Neuronal stem cell (in vitro differentiated cells): Measurements from ENCODE around the gene VSIG10L. TPM values are rescaled to one million over a fixed set of nuclear protein-coding genes. Genes with fewer than 3 reads are reported as not detected.

Source experiments
- DNase-seq: peaks from one replicate; pipeline ENCODE4 v3.0.0-alpha.2; 2013; ENCODE audit warnings: low spot score
- H2AFZ ChIP-seq: one replicate; pipeline ENCODE4 v1.6.1; 2013; ENCODE audit warnings: mild to moderate bottlenecking, low read length, inconsistent platforms
- H2AK5ac ChIP-seq: 2 replicates; pipeline ENCODE4 v1.6.1; 2013; ENCODE audit warnings: low read depth, mild to moderate bottlenecking, inconsistent platforms, low read length, moderate library complexity, mixed read lengths
- H2BK120ac ChIP-seq: 2 replicates; pipeline ENCODE4 v1.6.1; 2013; ENCODE audit warnings: low read depth, mild to moderate bottlenecking, inconsistent platforms, low read length, moderate library complexity, mixed read lengths
- H2BK12ac ChIP-seq: one replicate; pipeline ENCODE4 v1.6.1; 2013; ENCODE audit warnings: low read length, inconsistent platforms
- H2BK15ac ChIP-seq: 2 replicates; pipeline ENCODE4 v1.6.1; 2013; ENCODE audit warnings: mild to moderate bottlenecking, low read length, inconsistent platforms, mixed read lengths
- H2BK5ac ChIP-seq: one replicate; pipeline ENCODE4 v1.6.1; 2013; ENCODE audit warnings: inconsistent platforms, mild to moderate bottlenecking, low read length, moderate library complexity
- H3K14ac ChIP-seq: one replicate; pipeline ENCODE4 v1.6.1; 2013; ENCODE audit warnings: low read length, inconsistent platforms
- H3K18ac ChIP-seq: 2 replicates; pipeline ENCODE4 v1.6.1; 2013; ENCODE audit warnings: low read length, inconsistent platforms
- H3K23ac ChIP-seq: 2 replicates; pipeline ENCODE4 v1.6.1; 2013; ENCODE audit warnings: low read depth, mild to moderate bottlenecking, mixed read lengths, low read length, inconsistent platforms; ENCODE audit not compliant: poor library complexity
- H3K27ac ChIP-seq: replicated peaks from 3 replicates; pipeline ENCODE4 v1.5.1; 2013; ENCODE audit warnings: low read length, inconsistent platforms
- H3K27me3 ChIP-seq, 3 experiments: 2 replicates each; pipeline ENCODE4 v1.6.1; 2013; ENCODE audit warnings: low read length in 3 of 3, mild to moderate bottlenecking in 2 of 3, inconsistent platforms in 1 of 3, low read depth in 1 of 3, mixed read lengths in 1 of 3, moderate library complexity in 1 of 3; ENCODE audit not compliant: control insufficient read depth in 3 of 3, insufficient read depth in 3 of 3
- H3K36me3 ChIP-seq, 2 donors: replicated peaks in 1 of 2; 2 replicates each; pipeline ENCODE4 v1.6.1; 2013; ENCODE audit warnings: low read length in 2 of 2; ENCODE audit not compliant: control insufficient read depth in 2 of 2, insufficient read depth in 2 of 2
- H3K4ac ChIP-seq: 2 replicates; pipeline ENCODE4 v1.6.1; 2013; ENCODE audit warnings: inconsistent platforms, mild to moderate bottlenecking, low read length, moderate library complexity
- H3K4me1 ChIP-seq, 2 donors: 1 replicate in 1 of 2; 2 replicates in 1 of 2; pipeline ENCODE4 v1.6.1; 2013; ENCODE audit warnings: low read length in 2 of 2, low read depth in 1 of 2; ENCODE audit not compliant: control insufficient read depth in 2 of 2, insufficient read depth in 1 of 2
- H3K4me2 ChIP-seq: one replicate; pipeline ENCODE4 v1.6.1; 2013; ENCODE audit warnings: mild to moderate bottlenecking, low read length, inconsistent platforms; ENCODE audit not compliant: insufficient read depth, poor library complexity, severe bottlenecking
- H3K4me3 ChIP-seq, 2 donors: 2 replicates each; pipeline ENCODE4 v1.5.1; 2013; ENCODE audit warnings: low read length in 2 of 2, mild to moderate bottlenecking in 2 of 2, inconsistent platforms in 1 of 2, moderate library complexity in 1 of 2
- H3K79me1 ChIP-seq: one replicate; pipeline ENCODE4 v1.6.1; 2013; ENCODE audit warnings: low read depth, mild to moderate bottlenecking, inconsistent platforms, low read length, moderate library complexity
- H3K9ac ChIP-seq: one replicate; pipeline ENCODE4 v1.6.1; 2013; ENCODE audit warnings: mild to moderate bottlenecking, low read depth, low read length, inconsistent platforms; ENCODE audit not compliant: poor library complexity
- H3K9me3 ChIP-seq, 2 donors: replicated peaks in 1 of 2; 2 replicates each; pipeline versions ENCODE3 to v1.6.1; 2013; ENCODE audit warnings: low read length in 2 of 2, mild to moderate bottlenecking in 2 of 2, inconsistent platforms in 1 of 2, low read depth in 1 of 2, mixed read lengths in 1 of 2, moderate library complexity in 1 of 2; ENCODE audit not compliant: control insufficient read depth in 2 of 2, insufficient read depth in 1 of 2
- H4K8ac ChIP-seq: one replicate; pipeline ENCODE4 v1.6.1; 2013; ENCODE audit warnings: low read depth, mild to moderate bottlenecking, inconsistent platforms, low read length, moderate library complexity
- H4K91ac ChIP-seq: one replicate; pipeline ENCODE4 v1.6.1; 2013; ENCODE audit warnings: low read length, low read depth, mild to moderate bottlenecking, inconsistent platforms; ENCODE audit not compliant: poor library complexity
- WGBS, 2 donors: extraction: QIAGEN DNeasy Blood & Tissue Kit; methylation state at CpG; one replicate each; pipeline ENCODE4 v1.1.7; 2013; ENCODE audit warnings: missing lambda C conversion rate in 2 of 2, mixed read lengths in 1 of 2; ENCODE audit not compliant: insufficient read length in 2 of 2, insufficient replicate concordance in 1 of 2; ENCODE audit errors: extremely low coverage in 2 of 2; 5-methylcytosine and 5-hydroxymethylcytosine counted together
- polyA plus RNA-seq, 2 experiments: library from polyadenylated mRNA; stranded (reverse); fragments of 200-250 nt; gene quantifications; one replicate each; pipeline ENCODE4 v1.2.3, GENCODE V29; 2013

The VSIG10L gene
- polyA plus RNA-seq (2013, experiment 1 of 2): 4.6 TPM
- polyA plus RNA-seq (2013, experiment 2 of 2): 4.3 TPM

DNA sequence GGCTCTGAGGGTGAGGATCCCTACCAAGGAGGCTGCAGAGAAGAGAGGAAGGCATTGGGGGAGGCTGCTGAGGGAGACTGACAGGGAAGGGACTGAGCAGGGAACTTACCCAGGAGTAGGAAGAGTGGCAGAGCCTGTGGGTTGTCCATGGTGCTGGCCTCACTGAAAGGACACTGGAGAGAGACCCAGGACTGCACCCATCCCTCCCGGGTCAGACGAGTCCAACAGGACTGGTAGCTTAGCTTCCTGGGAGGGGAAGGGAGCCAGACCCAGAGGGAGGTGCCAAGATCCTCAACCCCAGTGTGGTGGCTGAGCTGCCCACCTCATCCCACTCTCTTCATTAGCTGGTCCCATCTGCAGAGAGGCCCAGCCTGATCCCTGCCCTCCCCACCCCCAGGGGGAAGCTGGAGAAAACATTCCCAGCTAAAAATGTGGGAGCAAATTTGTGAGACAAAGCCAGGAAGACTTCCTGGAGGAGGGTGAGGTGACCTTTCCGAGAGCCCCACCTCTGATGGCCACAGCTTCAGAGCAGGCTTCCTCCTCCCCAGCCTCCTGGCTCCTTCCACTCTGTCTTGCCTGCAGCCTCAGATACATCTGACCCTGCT is at the start of gene VSIG10L:
VSIG10L (minus strand) TSS at position 164 of the 605 bp plus-strand sequence; CDS start at position 149, 15 bp downstream.
- Histone ChIP-seq H3K4me1 (peaks cover 2 to 5% of the 10 kb centered on the region in 2 donors), H3K9ac (peak within 1 kb of the TSS; percentile 38), H2AFZ (no peak within 1 kb of the TSS), H3K4me3 (peak within 1 kb of the TSS in 1 of 2 donors; percentile 59), H2BK15ac (peak within 1 kb of the TSS; percentile 98), H3K36me3 (peaks cover 0 to 3% of the 10 kb centered on the region in 2 donors), H3K4me2 (no peak within 1 kb of the TSS), H3K27ac (no peak within 1 kb of the TSS), H3K27me3 (peaks cover 0 to 19% (median 7%) of the 10 kb centered on the region in 3 experiments), H2BK12ac (peak within 1 kb of the TSS; percentile 16), H4K8ac (no peak within 1 kb of the TSS), H2BK120ac (peak within 1 kb of the TSS; percentile 66), H4K91ac (no peak within 1 kb of the TSS), H3K9me3 (no peaks in the 10 kb centered on the region), H2BK5ac (peak within 1 kb of the TSS; percentile 71), H3K14ac (peak within 1 kb of the TSS; percentile 97), H3K4ac (no peak within 1 kb of the TSS), H3K18ac (peak within 1 kb of the TSS; percentile 89), H3K23ac (peak within 1 kb of the TSS; percentile 96), H3K79me1 (peaks cover 2% of the 10 kb centered on the region), H2AK5ac (peak within 1 kb of the TSS; percentile 96)
- WGBS, 2 donors: no CpG with 5 or more reads among the region's 3 CpGs
- DNase-seq: no peak

GRCh38 chr19:51391073-51391611 is 49.2 kb upstream of the VSIG10L start:
- Histone ChIP-seq H2AFZ (peak overlapping the region; percentile 76), H3K4me3 (no peak overlapping the region), H3K18ac (no peak overlapping the region), H3K27me3 (no peaks in the 10 kb centered on the region), H2AK5ac (peak overlapping the region; percentile 11), H3K9me3 (no peaks in the 10 kb centered on the region), H2BK12ac (no peak overlapping the region), H2BK120ac (no peak overlapping the region), H3K9ac (no peak overlapping the region), H3K23ac (no peak overlapping the region), H3K79me1 (no peaks in the 10 kb centered on the region), H3K36me3 (no peaks in the 10 kb centered on the region), H3K4me1 (peaks cover 8 to 28% of the 10 kb centered on the region in 2 donors), H4K8ac (no peak overlapping the region), H3K27ac (no peak overlapping the region), H2BK15ac (peak overlapping the region; percentile 89), H3K4me2 (no peak overlapping the region), H4K91ac (no peak overlapping the region), H3K4ac (no peak overlapping the region), H3K14ac (no peak overlapping the region), H2BK5ac (no peak overlapping the region)
- DNase-seq: no peak
- no CpG with 5 or more reads among the region's 8 CpGs for WGBS, 2 donors

DNA sequence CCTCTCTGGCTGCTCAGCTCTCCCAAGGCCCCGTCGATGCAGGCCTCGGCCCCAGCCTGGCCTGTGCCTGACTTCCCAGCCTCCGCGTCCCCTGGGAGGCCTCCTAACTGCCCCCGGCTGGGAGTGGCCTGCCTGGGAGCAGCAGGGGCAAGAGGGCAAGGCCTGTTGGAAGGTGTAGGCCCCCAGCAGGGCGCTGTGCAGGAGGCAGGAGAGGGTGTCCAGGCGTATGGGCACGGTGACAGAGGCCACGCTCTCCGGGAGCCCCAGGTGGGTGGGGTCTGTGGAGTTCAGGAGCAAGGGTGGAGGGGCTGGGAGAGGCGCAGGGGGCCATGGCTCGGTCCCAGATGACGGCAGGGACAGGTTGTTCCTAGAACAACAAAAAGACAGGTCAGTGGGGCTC is 47.2 kb upstream of the VSIG10L start:
- Histone ChIP-seq H2AK5ac (peak overlapping the region; percentile 93), H3K18ac (peak overlapping the region; percentile 88), H3K36me3 (no peaks in the 10 kb centered on the region), H3K9me3 (no peaks in the 10 kb centered on the region), H2BK12ac (peak overlapping the region; percentile 92), H3K4me2 (no peak overlapping the region), H2BK15ac (peak overlapping the region; percentile 82), H3K27me3 (no peaks in the 10 kb centered on the region), H4K91ac (no peak overlapping the region), H3K27ac (no peak overlapping the region), H2BK5ac (peak overlapping the region; percentile 88), H4K8ac (peak overlapping the region; percentile 21), H2AFZ (peak overlapping the region; percentile 78), H3K79me1 (no peaks in the 10 kb centered on the region), H3K9ac (no peak overlapping the region), H3K4me1 (peaks cover 8 to 22% of the 10 kb centered on the region in 2 donors), H3K4ac (no peak overlapping the region), H2BK120ac (no peak overlapping the region), H3K23ac (peak overlapping the region; percentile 29), H3K4me3 (no peak overlapping the region), H3K14ac (no peak overlapping the region)
- no CpG with 5 or more reads among the region's 14 CpGs for WGBS, 2 donors
- DNase-seq: no peak

DNA sequence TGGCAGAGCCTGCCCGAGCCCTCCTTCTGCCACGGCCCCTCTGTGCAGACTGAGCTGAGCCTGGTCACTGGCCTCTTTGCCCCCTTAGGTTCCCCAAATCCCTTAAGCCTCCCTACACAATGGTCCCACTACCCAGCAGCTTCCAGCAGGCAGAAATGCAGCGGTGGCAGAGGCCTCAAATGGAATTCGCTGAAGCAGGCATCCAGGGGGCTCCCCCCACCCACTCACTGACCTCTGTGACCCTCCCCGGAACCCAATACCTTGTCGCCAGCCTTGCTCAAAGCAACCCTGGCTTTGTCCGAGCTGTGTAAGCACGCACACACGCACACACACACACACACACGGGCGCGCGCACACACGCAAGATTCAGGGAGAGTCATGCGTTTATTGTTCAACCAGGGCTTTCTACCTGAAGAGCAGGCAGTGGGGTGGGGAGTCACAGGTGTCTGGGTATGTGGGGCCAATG is 46.0 kb upstream of the VSIG10L start, which contains the start of gene LIM2:
LIM2 (minus strand) TSS at position 51 of the 466 bp plus-strand sequence. CDS start 531 bp downstream, outside the sequence.
- H2BK120ac ChIP-seq: peak within 1 kb of the TSS; percentile 96
- WGBS, 2 donors: no CpG with 5 or more reads among the region's 15 CpGs
- peak within 1 kb of the TSS; percentile 98 for H2BK15ac ChIP-seq
- H3K4ac ChIP-seq: no peak within 1 kb of the TSS
- peak; percentile 60 for DNase-seq
- H3K36me3 ChIP-seq: no peaks in the 10 kb centered on the region
- H3K4me1 ChIP-seq: peaks cover 8 to 20% of the 10 kb centered on the region in 2 donors
- H2BK12ac ChIP-seq: peak within 1 kb of the TSS; percentile 75
- no peaks in the 10 kb centered on the region for H3K27me3 ChIP-seq
- H3K27ac ChIP-seq: peak within 1 kb of the TSS; percentile 76
- peak within 1 kb of the TSS; percentile 94 for H2BK5ac ChIP-seq
- peak within 1 kb of the TSS; percentile 78 for H2AFZ ChIP-seq
- H3K14ac ChIP-seq: no peak within 1 kb of the TSS
- H3K79me1 ChIP-seq: no peaks in the 10 kb centered on the region
- H3K9ac ChIP-seq: no peak within 1 kb of the TSS
- H4K91ac ChIP-seq: no peak within 1 kb of the TSS
- peak within 1 kb of the TSS; percentile 13 for H3K4me2 ChIP-seq
- H3K23ac ChIP-seq: no peak within 1 kb of the TSS
- no peaks in the 10 kb centered on the region for H3K9me3 ChIP-seq
- H3K18ac ChIP-seq: peak within 1 kb of the TSS; percentile 88
- H3K4me3 ChIP-seq: no peak within 1 kb of the TSS
- H4K8ac ChIP-seq: peak within 1 kb of the TSS; percentile 86
- H2AK5ac ChIP-seq: peak within 1 kb of the TSS; percentile 99
